Panc1 (cell line): ENCODE data around the gene TRAM2.

Experiments
- CTCF ChIP-seq: fragments of 450-650 bp; IDR thresholded peaks from 2 replicates; pipeline ENCODE4 v1.5.1; 2017; ENCODE audit warnings: mild to moderate bottlenecking
- POLR2AphosphoS5 ChIP-seq: IDR thresholded peaks from 2 replicates; pipeline ENCODE4 v1.6.1; 2012; ENCODE audit warnings: mild to moderate bottlenecking, low read depth, low read length, moderate library complexity

GRCh38 chr6:52574709-52575501 lies 2.0 kb downstream of the TRAM2 start:
- no peak for TF ChIP-seq CTCF
- TF ChIP-seq POLR2AphosphoS5: no peak
